ENCODE data around the gene RBL2. TPM values are rescaled to one million over a fixed set of nuclear protein-coding genes. Genes with fewer than 3 reads are reported as not detected.
A peak's percentile ranks its signal among the peaks of the same experiment; 100 is the strongest.
"Not testable (repeated sequence)": the region's sequence is repeated elsewhere in the genome, so short reads cannot be mapped to it uniquely, and the experiment has no call there.

RBL2 gene
- total RNA-seq, 6 donors from 2014 or later, result 69.2 to 164 (median 84.9) TPM

DNA sequence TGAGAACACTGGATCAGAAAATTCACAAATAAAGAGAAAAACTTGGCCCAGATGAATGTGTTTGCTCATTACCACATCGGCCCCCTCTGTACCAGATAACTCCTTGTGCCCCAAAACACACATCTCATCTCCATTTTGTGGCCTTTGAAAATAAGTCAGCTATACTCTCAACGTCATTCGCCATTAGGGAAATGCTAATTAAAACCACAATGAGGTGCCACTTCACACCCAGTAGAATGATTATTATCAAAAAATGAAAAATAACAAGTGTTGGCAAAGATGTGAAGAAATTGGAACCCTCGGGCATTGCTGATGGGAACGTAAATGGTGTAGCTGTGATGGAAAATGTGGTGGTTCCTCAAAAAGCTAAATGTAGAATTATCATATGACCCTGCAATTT, 103.4 kb downstream of the RBL2 start:
- Histone ChIP-seq H3K27me3 (no peaks in the 10 kb centered on the region), H3K27ac (no peak overlapping the region), H3K4me1 (no peaks in the 10 kb centered on the region), H3K4me3 (no peak overlapping the region), H3K9me3 (no peaks in the 10 kb centered on the region), H3K36me3 (no peaks in the 10 kb centered on the region)
- no peak for ATAC-seq (ENCODE audit: low FRiP score in 2 of 2)
- DNase-seq, result no peak
- WGBS, 2 donors, result 84 to 86% methylated on average over 5 of the region's 5 CpGs
- TF ChIP-seq, protein P1, sequence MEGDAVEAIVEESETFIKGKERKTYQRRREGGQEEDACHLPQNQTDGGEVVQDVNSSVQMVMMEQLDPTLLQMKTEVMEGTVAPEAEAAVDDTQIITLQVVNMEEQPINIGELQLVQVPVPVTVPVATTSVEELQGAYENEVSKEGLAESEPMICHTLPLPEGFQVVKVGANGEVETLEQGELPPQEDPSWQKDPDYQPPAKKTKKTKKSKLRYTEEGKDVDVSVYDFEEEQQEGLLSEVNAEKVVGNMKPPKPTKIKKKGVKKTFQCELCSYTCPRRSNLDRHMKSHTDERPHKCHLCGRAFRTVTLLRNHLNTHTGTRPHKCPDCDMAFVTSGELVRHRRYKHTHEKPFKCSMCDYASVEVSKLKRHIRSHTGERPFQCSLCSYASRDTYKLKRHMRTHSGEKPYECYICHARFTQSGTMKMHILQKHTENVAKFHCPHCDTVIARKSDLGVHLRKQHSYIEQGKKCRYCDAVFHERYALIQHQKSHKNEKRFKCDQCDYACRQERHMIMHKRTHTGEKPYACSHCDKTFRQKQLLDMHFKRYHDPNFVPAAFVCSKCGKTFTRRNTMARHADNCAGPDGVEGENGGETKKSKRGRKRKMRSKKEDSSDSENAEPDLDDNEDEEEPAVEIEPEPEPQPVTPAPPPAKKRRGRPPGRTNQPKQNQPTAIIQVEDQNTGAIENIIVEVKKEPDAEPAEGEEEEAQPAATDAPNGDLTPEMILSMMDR (IDR thresholded peaks at IDR 0.05), result no peak
- no peak for TF ChIP-seq EP300 (IDR thresholded peaks at IDR 0.05)
- TF ChIP-seq POLR2AphosphoS5 (IDR thresholded peaks at IDR 0.05), result no peak
- no peak for TF ChIP-seq POLR2A (IDR thresholded peaks at IDR 0.05)

GRCh38 chr16:53539346-53539745, 105.1 kb downstream of the RBL2 start:
- not testable (repeated sequence) for H3K4me3 ChIP-seq; H3K9me3 ChIP-seq; H3K27me3 ChIP-seq; H3K36me3 ChIP-seq; H3K4me1 ChIP-seq; H3K27ac ChIP-seq; ATAC-seq (ENCODE audit: low FRiP score in 2 of 2)
- peak in 1 of 2 donors; percentile 58 for DNase-seq
- WGBS, 2 donors, result 96% methylated on average over 9 of the region's 27 CpGs; no CpG with 5 or more reads in 1 of the 2 donors

DNA sequence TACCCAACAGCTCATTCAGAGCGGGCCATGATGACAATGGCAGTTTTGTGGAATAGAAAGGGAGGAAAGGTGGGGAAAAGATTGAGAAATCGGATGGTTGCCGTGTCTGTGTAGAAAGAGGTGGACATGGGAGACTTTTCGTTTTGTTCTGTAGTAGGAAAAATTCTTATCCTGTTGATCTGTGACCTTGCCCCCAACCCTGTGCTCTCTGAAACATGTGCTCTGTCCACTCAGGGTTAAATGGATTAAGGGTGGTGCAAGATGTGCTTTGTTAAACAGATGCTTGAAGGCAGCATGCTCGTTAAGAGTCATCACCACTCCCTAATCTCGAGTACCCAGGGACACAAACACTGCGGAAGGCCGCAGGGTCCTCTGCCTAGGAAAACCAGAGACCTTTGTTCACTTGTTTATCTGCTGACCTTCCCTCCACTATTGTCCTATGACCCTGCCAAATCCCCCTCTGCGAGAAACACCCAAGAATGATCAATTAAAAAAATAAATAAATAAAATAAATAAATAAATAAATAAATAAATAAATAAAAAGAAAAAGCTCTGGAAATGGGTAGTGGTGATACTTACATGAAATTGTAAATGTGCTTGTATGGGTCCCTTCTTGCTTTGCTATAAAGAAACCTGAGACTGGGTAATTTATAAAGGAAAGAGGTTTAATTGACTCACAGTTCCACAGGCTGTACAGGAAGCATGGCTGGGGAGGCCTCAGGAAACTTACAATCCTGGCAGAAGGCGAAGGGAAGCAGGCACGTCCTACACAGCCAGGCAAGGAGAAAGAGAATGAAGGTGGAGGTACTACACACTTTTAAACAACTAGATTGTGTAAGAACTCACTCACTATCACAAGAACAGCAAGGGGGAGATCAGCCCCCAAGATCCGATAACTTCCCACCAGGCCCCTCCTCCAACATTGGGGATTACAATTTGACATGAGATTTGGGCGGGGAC, 105.8 kb downstream of the RBL2 start:
- ATAC-seq (ENCODE audit: low FRiP score in 2 of 2); H3K4me1 ChIP-seq; H3K9me3 ChIP-seq; H3K4me3 ChIP-seq; H3K36me3 ChIP-seq; DNase-seq; H3K27ac ChIP-seq; H3K27me3 ChIP-seq: not testable (repeated sequence)
- WGBS, 2 donors, result 77 to 81% methylated on average over 13 of the region's 13 CpGs

Small RNAs within 50 kb of the gene (small RNA-seq; reads per million reads assigned to genes)
- gene RNU6-1153P, result 0 reads per million in 4 donors

Other genes starting within 250 kb of the RBL2 start
- 10 to 100 TPM; 35.6 to 61.3 (median 47.0) TPM for gene AKTIP, start 68.7 kb downstream of the RBL2 start, total RNA-seq

All from upper lobe of left lung (tissue), 6 donors.